LNCaP clone FGC (cell line): ENCODE data around the gene NOTCH2.
A peak's percentile ranks its signal among the peaks of the same experiment; 100 is the strongest.
"Not testable (repeated sequence)": the region's sequence is repeated elsewhere in the genome, so short reads cannot be mapped to it uniquely, and the experiment has no call there.

ENCODE experiments used
- DNase-seq: peaks from one replicate; pipeline ENCODE4 v3.0.0-alpha.2; 2011; ENCODE audit warnings: low read depth
- H3K4me3 ChIP-seq: 2 replicates; pipeline ENCODE4 v1.5.1; 2011; ENCODE audit warnings: mild to moderate bottlenecking, low read depth, low read length, control low read depth
- CTCF ChIP-seq: IDR thresholded peaks from 2 replicates; pipeline ENCODE4 v1.5.1; 2012; ENCODE audit warnings: mild to moderate bottlenecking; ENCODE audit not compliant: control insufficient read depth, insufficient read depth; ENCODE audit errors: extremely low read depth

NOTCH2 gene

GRCh38 chr1:119978018-119978505 is 91.4 kb downstream of the NOTCH2 start:
- DNase-seq = no peak
- no peak overlapping the region for H3K4me3 ChIP-seq
- no peak for TF ChIP-seq CTCF

GRCh38 chr1:119977113-119977736 is 92.2 kb downstream of the NOTCH2 start:
- not testable (repeated sequence) for H3K4me3 ChIP-seq, DNase-seq

GRCh38 chr1:119975582-119976254 is 93.7 kb downstream of the NOTCH2 start:
- not testable (repeated sequence) for DNase-seq, H3K4me3 ChIP-seq

GRCh38 chr1:119975006-119975405 is 94.5 kb downstream of the NOTCH2 start:
- H3K4me3 ChIP-seq = no peak overlapping the region
- no peak for DNase-seq
- no peak for TF ChIP-seq CTCF

GRCh38 chr1:119974013-119974412 is 95.4 kb downstream of the NOTCH2 start:
- no peak overlapping the region for H3K4me3 ChIP-seq
- DNase-seq = peak; percentile 85
- no peak for TF ChIP-seq CTCF

- no peak for TF ChIP-seq CTCF
- no peak for DNase-seq
Measured at GRCh38 chr1:119971710-119972570, 97.5 kb downstream of the NOTCH2 start.

GRCh38 chr1:119968601-119969000 is 100.9 kb downstream of the NOTCH2 start:
- no peak overlapping the region for H3K4me3 ChIP-seq
- TF ChIP-seq CTCF = no peak
- peak; percentile 41 for DNase-seq

More at GRCh38 chr1:119971710-119972570, 97.5 kb downstream of the NOTCH2 start:
- no peak overlapping the region for H3K4me3 ChIP-seq

GRCh38 chr1:119968068-119968492 is 101.4 kb downstream of the NOTCH2 start:
- H3K4me3 ChIP-seq = no peak overlapping the region
- no peak for DNase-seq
- peak; percentile 75 for TF ChIP-seq CTCF
